ENCODE data around the gene GAA.

GAA gene

DNA sequence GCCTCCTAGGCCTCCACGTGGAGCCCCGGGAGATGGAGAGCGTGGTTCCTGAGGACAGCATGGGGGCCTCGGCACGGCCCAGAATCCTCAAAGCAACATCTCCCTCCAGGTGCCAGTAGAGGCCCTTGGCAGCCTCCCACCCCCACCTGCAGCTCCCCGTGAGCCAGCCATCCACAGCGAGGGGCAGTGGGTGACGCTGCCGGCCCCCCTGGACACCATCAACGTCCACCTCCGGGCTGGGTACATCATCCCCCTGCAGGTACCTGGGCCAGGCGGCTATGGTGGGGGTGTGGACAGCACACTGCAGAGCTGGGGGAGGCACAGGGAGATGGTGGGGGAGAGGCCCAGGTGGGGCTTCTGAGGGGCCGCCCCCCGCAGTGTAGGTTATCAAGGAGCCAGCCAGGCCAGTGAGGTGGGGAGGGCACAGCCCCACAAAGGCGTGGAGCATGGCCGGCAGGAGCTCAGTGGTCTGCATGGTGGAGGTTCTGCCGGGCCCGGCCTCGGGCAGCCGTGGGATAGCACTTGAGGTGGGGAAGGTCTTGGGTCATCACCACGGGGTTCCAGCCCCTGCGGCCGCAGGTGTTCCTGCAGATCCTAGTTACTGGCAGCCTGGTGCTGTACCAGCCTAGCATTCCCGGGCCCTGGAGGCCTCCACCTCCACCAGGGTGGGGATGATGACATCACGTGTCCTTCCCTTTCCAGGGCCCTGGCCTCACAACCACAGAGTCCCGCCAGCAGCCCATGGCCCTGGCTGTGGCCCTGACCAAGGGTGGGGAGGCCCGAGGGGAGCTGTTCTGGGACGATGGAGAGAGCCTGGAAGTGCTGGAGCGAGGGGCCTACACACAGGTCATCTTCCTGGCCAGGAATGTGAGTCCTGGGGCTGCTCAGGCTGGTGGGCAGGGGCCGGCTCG, 16.4 kb downstream of the GAA start:
- DNase-seq (ENCODE audit: low spot score) = no peak

DNA sequence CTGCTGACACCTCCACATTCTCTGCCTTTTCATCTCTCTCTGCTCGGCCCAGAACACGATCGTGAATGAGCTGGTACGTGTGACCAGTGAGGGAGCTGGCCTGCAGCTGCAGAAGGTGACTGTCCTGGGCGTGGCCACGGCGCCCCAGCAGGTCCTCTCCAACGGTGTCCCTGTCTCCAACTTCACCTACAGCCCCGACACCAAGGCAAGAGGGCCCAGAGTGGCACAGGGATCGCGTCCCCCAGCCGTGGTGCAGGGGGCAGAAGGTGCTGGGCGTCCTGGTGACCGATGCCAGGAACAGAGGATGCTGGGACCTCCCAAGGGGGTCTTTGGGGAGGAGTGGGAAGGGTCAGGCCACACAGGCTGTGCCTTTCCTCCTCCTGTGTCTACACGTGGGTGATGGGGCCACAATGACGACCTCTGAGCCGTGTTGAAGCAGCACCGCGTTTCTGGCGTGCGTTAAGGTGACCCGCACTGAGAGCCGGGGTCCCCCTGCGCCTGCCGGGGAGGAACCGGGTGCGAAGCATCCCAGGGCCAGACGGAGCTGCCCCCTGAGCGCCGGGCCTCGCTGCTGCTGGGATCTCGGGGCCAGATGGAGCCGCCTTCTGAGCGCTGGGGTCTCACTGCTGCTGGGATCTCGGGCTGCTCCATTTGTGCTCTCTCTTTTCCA, 17.4 kb downstream of the GAA start:
- no peak for DNase-seq (ENCODE audit: low spot score)

DNA sequence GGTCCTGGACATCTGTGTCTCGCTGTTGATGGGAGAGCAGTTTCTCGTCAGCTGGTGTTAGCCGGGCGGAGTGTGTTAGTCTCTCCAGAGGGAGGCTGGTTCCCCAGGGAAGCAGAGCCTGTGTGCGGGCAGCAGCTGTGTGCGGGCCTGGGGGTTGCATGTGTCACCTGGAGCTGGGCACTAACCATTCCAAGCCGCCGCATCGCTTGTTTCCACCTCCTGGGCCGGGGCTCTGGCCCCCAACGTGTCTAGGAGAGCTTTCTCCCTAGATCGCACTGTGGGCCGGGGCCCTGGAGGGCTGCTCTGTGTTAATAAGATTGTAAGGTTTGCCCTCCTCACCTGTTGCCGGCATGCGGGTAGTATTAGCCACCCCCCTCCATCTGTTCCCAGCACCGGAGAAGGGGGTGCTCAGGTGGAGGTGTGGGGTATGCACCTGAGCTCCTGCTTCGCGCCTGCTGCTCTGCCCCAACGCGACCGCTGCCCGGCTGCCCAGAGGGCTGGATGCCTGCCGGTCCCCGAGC, 17.9 kb downstream of the GAA start:
- DNase-seq (ENCODE audit: low spot score) = no peak

DNA sequence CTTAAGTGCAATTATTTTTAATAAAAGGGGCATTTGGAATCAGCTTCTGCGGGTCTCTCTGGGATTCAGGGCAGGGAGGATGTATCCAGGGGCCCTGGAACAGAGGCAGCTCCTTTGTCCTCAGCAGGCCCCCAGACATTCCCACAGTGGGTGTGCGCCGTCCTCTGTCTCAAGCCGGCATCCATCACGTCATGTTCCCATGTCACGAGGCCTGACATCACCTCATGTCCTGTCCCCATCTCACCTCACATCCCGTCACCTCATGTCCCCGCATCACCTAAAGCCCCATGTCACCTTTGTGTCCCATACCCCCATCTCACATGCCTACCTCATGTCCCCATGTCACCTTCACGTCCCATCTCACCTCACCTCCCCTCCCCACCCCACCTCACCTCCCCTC, 18.5 kb downstream of the GAA start:
- no peak for DNase-seq (ENCODE audit: low spot score)

DNA sequence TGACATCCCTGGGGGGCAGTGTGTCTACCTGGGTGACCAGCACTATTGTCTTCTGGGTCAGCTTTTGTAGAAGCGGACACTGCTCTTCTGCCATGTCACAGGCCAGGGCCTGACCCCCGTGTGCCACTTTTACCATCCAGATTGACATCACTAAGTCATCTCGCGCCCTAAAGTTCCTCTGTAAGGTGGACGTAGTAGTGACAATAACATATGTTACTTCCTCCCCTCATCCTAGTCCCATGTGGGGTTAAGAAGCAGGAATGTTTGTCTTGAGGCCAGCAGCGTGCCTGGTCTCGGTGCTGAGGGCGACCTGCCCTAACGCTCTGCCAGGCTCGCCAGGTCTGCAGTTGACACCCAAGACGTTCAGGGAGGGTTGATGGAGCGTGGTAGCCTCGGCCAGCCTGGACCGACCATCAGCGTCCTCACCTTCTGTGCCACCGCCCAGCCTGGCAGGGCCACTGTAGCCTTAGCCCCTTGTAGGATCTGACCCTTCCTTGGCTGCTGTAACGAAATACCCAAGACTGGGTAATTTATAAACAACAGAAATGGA, 20.7 kb downstream of the GAA start:
- DNase-seq (ENCODE audit: low spot score) = no peak

DNA sequence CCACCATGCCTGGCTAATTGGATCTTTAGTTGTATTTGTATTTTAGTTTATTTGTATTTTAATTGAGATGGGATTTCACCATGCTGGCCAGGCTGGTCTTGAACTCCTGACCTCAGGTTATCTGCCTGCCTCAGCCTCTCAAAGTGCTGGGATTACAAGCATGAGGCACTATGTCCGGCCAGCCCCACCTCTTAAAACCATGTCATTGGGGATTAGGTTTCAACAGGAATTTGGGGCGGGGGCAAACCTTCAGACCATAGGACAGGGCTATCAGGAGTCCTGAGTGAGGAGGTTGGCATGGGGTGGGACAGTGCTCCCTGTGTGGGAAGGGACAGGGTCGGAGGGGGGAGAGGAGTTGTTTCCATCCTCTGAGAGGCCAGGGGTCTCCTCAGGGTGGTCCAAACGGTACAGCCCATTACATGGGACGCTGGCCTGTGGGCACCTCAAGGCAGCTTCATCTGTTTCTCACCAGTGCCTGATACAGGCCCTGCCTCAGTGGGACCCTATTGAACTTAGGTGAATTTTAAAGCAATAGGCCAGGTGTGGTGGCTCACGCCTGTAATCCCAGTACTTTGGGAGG, 21.6 kb downstream of the GAA start:
- no peak for DNase-seq (ENCODE audit: low spot score)

GRCh38 chr17:80123791-80124190, 22.4 kb downstream of the GAA start:
- DNase-seq (ENCODE audit: low spot score) = no peak

DNA sequence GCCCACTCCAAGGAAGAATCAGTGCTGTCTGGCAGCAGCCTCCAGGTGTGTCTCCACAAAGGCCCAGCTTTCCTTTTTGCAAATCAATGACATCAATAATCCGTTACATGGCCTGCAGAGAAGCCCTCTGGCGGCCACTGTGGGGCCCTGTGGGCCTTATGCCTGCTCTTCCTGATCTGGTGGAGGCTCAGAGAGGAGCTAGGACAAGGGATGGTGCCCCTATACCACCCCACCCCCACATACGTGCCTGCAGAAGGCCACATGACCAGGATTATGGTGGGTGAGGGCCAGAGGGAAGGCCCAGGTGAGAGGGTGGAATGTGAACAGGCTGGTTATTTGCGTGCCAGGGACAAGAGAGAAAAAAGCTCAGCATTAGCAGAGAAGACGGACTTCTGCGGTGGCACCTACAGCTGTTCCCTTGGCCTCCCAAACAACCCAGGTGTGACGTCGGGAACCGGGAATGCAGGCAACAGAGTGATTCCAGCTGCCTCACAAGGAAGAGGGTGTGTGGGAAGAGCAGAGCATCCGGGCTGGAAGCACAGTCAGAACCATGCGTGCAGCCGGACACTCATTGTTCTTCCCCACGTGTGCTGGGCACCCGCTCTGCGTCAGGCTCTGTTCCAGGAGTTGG, 23.1 kb downstream of the GAA start:
- no peak for DNase-seq (ENCODE audit: low spot score)

DNA sequence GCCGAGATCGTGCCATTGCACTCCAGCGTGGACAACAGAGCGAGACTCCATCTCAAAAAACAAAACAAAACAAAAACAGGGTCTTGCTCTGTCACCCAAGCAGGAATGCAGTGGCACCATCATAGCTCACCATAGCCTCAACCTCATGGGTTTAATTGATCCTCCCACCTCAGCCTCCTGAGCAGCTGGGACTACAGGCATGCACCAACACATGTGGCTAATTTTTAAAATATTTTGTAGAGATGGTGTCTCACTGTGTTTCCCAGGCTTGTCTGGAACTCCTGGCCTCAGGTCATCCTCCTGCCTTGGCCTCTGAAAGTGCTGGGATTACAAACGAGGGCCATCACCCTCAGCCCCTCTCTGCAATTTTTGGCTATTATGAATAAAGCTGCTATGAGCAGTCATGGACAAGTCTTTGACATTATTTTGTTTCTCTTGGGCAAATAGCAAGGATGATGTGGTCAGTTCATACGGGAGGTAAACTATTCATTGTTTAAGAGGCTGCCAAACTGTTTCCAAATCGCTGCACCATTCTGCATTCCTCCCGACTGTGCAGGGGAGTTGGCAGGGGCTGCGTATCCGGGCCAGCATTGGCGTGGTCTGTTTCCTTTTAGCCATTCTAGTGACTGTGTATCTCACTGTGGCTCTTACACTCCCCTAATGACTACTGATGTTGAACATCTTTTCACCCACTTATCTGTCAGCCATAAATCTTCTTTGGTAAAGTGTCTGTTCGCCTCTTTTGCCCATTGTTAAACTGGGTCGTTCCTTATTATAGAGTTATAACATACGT, 24.5 kb downstream of the GAA start:
- no peak for DNase-seq (ENCODE audit: low spot score)

- DNase-seq (ENCODE audit: low spot score) = no peak
Observed at GRCh38 chr17:80126449-80126715, 25.0 kb downstream of the GAA start.

DNA sequence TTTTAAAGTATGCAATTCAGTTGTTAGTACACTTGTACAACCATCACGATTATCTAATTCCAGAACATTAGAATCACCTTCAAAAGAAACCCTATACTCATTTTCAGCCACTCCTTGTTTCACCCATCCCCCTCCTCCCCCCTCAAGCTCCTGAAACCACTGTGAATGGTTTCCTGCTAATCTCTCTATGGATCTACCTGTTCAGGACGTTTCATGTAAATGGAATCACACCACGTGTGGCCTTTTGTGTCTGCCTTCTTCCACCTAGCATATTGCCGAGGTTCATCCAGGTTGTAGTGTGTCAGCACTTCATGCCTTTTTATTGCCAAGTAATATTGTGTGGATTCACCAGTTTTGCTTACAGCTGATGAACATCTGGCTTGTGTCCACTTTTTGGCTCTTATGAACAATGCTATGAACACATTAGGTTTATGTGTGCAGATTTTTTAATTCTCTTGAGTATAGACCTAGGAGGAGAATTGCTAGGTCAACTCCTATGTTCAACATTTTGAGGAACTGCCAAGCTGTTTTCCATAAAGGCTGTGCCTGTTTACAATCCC, 27.7 kb downstream of the GAA start:
- DNase-seq (ENCODE audit: low spot score) = no peak

GRCh38 chr17:80130992-80131391, 29.6 kb downstream of the GAA start:
- DNase-seq (ENCODE audit: low spot score) = no peak

GRCh38 chr17:80132906-80133625, 31.7 kb downstream of the GAA start:
- DNase-seq (ENCODE audit: low spot score) = no peak

GRCh38 chr17:80133626-80133970, 32.2 kb downstream of the GAA start:
- DNase-seq (ENCODE audit: low spot score) = no peak

DNA sequence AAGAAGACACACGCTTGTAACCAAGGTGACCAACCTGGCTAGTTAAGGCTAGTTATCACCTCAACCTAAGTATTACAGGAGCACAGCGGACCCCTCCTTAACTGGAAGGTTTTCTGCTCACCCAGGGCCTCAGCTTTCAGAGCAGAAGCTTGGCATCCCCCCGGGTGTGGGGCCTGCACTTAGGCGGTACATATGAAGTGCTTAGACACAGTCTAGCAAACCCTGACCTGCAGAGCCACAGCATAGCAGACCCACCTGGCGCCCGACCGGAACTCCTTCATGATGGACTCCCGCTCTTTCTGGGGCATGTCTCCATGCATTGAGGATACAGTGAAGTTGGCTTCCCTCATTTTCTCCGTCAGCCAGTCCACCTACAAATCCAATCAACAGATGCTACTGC, 35.8 kb downstream of the GAA start:
- no peak for DNase-seq (ENCODE audit: low spot score)

- DNase-seq (ENCODE audit: low spot score) = no peak
Observed at GRCh38 chr17:80138856-80139426, 37.6 kb downstream of the GAA start.

DNA sequence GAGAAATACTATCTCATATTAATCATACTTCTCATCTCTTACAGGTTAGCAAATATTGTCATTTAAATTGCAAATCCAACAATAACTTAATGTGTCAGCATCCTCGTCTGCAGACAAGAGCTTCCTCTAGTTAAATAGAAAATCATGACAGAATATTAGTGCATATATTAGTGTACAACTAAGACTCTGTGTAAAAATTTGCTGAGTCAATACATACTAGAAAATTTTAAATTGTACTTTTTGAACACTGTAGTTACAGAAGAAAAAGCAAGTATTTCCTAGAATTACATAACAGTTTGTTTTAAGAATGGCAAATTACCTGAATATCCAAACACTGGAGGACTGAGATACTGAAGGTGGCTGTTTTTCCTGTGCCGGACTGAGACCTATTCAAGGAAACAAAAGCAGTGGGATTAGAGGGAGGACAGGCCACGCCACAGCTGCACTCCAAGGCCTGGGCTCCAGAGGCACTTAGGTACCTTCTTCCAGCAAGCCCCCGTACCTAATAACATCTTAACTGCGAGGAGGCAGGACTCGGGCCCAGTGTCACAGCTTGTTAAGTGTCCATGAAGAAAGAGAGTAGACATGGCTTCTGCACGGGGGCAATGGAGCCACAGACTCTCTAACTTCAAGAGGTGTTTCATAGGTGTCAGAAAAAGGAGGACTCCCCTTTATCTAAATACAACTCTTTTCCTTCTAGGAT, 40.2 kb downstream of the GAA start:
- no peak for DNase-seq (ENCODE audit: low spot score)

- DNase-seq (ENCODE audit: low spot score) = no peak
Observed at GRCh38 chr17:80142929-80143328, 41.5 kb downstream of the GAA start.

Data from COLO829 (cell line).